Psoas muscle (tissue), 8 donors: ENCODE results near the gene JAG1. TPM values are rescaled to one million over a fixed set of nuclear protein-coding genes. Genes with fewer than 3 reads are reported as not detected.

ENCODE experiments used
- ATAC-seq, 4 donors: fragments of 200-7000 bp; cut with Tn5 transposase; one replicate each; pipeline ENCODE4 v1.9.1; 2020; ENCODE audit warnings: moderate library complexity in 3 of 4, mild to moderate bottlenecking in 2 of 4
- DNase-seq, 2 donors: peaks; one replicate each; pipeline ENCODE4 v3.0.0-alpha.2; 2020
- H3K27ac ChIP-seq: fragments of 200-600 bp; one replicate; pipeline ENCODE4 v1.8.0; 2022
- H3K27me3 ChIP-seq, 3 donors: fragments of 200-600 bp in 1 of 3; one replicate each; pipeline versions ENCODE4 v1.6.1 to v1.8.0; 2013 to 2022; ENCODE audit warnings: low read length in 2 of 3, mild to moderate bottlenecking in 2 of 3, moderate library complexity in 1 of 3; ENCODE audit not compliant: insufficient read depth in 3 of 3
- H3K36me3 ChIP-seq, 2 donors: fragments of 200-600 bp in 1 of 2; one replicate each; pipeline versions ENCODE4 v1.6.1 to v1.8.0; 2013 to 2022; ENCODE audit warnings: low read depth in 1 of 2, mild to moderate bottlenecking in 1 of 2, moderate library complexity in 1 of 2; ENCODE audit not compliant: insufficient read depth in 1 of 2
- H3K4me1 ChIP-seq: fragments of 200-600 bp; one replicate; pipeline ENCODE4 v1.8.0; 2022
- H3K4me3 ChIP-seq: fragments of 200-600 bp; one replicate; pipeline ENCODE4 v1.8.0; 2022; ENCODE audit warnings: mild to moderate bottlenecking
- H3K9me3 ChIP-seq: fragments of 200-600 bp; one replicate; pipeline ENCODE4 v1.8.0; 2022
- WGBS, 3 donors: extraction: QIAGEN DNeasy Blood & Tissue Kit; methylation state at CpG; one replicate each; pipeline versions ENCODE4 v1.1.6 to v1.1.7; 2013; 5-methylcytosine and 5-hydroxymethylcytosine counted together
- intact Hi-C, 2 donors: fragments of 100-400 bp; cut with DNase I; formaldehyde crosslinking; loops; one replicate each; pipeline versions ENCODE4 v1.11.0 to v1.14.2; 2022
- polyA plus RNA-seq, 3 donors: library from polyadenylated mRNA; stranded (reverse); fragments of 200-250 nt; gene quantifications; one replicate each; pipeline ENCODE4 v1.2.3, GENCODE V29; 2013
- total RNA-seq, 4 donors: library from RNA; stranded (reverse); fragmentation: NEBNext Ultra II Directional in 2 of 4; extraction: Animal tissue kit (Norgen Biotek cat#: 25700) in 2 of 4; gene quantifications; one replicate each; pipeline versions ENCODE4 v1.2.1 to v1.2.4, GENCODE V29; 2021 to 2023
- TF ChIP-seq, protein P1 (sequence below): fragments of 200-600 bp; IDR thresholded peaks from one replicate; pipeline ENCODE4 v1.8.0; 2022; ENCODE audit warnings: antibody characterized with exemption
- donor health status: healthy with polysubstance abuse.
- donor health status: DM: no; HTN: no; CAD: no; lungs with moderate emphysema.
- donor health status: Bipolar disorder and iron deficiency.
- donor health status: healthy.
- donor health status: DM: yes; HTN: yes; CAD: no.
- donor health status: DM: no; HTN: no; CAD: no.
- donor health status: DM: no; HTN: no; CAD: no.
- donor health status: DM: yes; HTN: yes; CAD: no.

JAG1 gene
- total and polyA plus RNA-seq, 7 donors, result 5.4 to 35.4 (median 10.4) TPM

DNA sequence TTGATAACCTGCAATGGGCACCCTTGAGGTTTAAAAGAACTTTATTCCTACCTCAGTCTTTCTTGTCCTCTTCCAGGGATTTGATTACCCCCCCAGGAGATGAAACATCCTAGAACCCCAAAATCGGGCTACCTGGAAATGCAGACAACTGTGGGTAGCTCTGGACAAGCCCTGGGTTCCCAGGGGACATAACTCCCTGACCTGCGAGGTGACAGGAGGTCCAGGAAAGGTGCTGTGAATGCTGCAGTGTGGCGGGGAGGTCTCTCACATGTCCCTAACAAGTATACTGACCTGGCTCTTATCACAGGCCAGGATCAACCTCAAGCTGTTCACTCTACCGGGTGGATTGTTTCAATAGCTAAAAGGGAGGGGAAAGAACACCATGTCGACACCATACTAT is 11.6 kb downstream of the JAG1 start:
- ATAC-seq, result no peak
- Histone ChIP-seq H3K4me3 (no peak overlapping the region), H3K4me1 (peaks cover 70% of the 10 kb centered on the region), H3K27ac (peak overlapping the region; percentile 79), H3K36me3 (peaks cover 0 to 56% of the 10 kb centered on the region in 2 donors), H3K9me3 (no peaks in the 10 kb centered on the region), H3K27me3 (no peaks in the 10 kb centered on the region)
- 78 to 88% (median 80%) methylated on average over 5 of the region's 5 CpGs for WGBS, 3 donors
- TF ChIP-seq, protein P1, sequence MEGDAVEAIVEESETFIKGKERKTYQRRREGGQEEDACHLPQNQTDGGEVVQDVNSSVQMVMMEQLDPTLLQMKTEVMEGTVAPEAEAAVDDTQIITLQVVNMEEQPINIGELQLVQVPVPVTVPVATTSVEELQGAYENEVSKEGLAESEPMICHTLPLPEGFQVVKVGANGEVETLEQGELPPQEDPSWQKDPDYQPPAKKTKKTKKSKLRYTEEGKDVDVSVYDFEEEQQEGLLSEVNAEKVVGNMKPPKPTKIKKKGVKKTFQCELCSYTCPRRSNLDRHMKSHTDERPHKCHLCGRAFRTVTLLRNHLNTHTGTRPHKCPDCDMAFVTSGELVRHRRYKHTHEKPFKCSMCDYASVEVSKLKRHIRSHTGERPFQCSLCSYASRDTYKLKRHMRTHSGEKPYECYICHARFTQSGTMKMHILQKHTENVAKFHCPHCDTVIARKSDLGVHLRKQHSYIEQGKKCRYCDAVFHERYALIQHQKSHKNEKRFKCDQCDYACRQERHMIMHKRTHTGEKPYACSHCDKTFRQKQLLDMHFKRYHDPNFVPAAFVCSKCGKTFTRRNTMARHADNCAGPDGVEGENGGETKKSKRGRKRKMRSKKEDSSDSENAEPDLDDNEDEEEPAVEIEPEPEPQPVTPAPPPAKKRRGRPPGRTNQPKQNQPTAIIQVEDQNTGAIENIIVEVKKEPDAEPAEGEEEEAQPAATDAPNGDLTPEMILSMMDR, result no peak
- intact Hi-C loops, result loop anchor here in 1 of 2 donors (10.0 kb wide), 1 partner anchor 187 kb away; no protein-coding TSS in a partner anchor
- DNase-seq, result no peak

DNA sequence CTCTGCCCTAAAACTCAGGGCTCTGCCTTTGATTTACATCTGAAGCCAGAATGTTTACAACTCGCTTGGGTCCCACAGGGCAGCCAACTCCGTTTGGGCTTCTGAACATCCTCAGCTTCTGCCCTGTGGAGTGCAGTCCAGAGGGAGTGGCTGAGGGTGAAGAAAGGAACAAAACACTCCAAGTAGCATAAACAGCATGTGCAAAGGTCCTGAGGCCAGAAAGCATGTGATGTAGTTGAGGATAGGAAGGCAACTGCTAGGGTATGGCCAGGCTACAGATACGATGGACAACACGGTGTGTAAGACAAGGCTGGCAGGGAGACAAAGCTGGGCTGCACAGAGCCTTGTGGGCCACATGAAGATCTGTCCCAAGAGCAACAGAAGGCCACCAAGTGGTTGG is 12.5 kb downstream of the JAG1 start:
- 59 to 84% (median 73%) methylated on average over 4 of the region's 4 CpGs for WGBS, 3 donors
- peaks cover 0 to 64% of the 10 kb centered on the region in 2 donors for H3K36me3 ChIP-seq
- peak overlapping the region; percentile 79 for H3K27ac ChIP-seq
- peaks cover 61% of the 10 kb centered on the region for H3K4me1 ChIP-seq
- H3K4me3 ChIP-seq, result peak overlapping the region; percentile 37
- H3K9me3 ChIP-seq, result no peaks in the 10 kb centered on the region
- TF ChIP-seq, protein P1, result no peak
- ATAC-seq (no peak), DNase-seq (no peak)
- no peaks in the 10 kb centered on the region for H3K27me3 ChIP-seq
- intact Hi-C loops, result loop anchor here in 1 of 2 donors (10.0 kb wide), 1 partner anchor 186 kb away; no protein-coding TSS in a partner anchor

DNA sequence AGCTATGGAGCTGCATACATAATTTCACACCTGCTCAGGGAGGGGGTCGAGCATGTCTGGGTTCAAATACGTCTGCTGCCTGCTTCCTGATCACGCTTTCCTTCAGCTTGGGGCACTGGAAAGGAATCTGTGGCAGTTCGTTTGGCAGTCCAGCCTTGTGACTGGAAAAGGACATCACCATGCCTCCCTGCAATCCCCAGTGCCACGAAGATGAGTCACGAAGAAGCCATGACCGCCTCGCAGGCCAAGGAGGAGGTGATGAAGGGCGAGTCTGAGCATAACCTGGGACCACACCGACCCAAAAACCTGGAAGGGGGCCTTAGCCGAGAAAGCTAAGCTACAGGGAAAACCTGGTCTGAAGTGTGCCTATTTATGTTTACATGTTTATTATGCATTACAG is 13.1 kb downstream of the JAG1 start:
- Histone ChIP-seq H3K36me3 (peaks cover 0 to 70% of the 10 kb centered on the region in 2 donors), H3K9me3 (no peaks in the 10 kb centered on the region), H3K4me3 (peak overlapping the region; percentile 37), H3K4me1 (peaks cover 57% of the 10 kb centered on the region), H3K27me3 (no peaks in the 10 kb centered on the region), H3K27ac (peak overlapping the region; percentile 79)
- peak; percentile 85 to 91 (median 90) for ATAC-seq
- peak in 1 of 2 donors; percentile 44 for DNase-seq
- intact Hi-C loops, result loop anchor here in 1 of 2 donors (10.0 kb wide), 1 partner anchor 186 kb away; no protein-coding TSS in a partner anchor
- 11 to 40% (median 20%) methylated on average over 11 of the region's 11 CpGs for WGBS, 3 donors
- TF ChIP-seq, protein P1, result no peak

DNA sequence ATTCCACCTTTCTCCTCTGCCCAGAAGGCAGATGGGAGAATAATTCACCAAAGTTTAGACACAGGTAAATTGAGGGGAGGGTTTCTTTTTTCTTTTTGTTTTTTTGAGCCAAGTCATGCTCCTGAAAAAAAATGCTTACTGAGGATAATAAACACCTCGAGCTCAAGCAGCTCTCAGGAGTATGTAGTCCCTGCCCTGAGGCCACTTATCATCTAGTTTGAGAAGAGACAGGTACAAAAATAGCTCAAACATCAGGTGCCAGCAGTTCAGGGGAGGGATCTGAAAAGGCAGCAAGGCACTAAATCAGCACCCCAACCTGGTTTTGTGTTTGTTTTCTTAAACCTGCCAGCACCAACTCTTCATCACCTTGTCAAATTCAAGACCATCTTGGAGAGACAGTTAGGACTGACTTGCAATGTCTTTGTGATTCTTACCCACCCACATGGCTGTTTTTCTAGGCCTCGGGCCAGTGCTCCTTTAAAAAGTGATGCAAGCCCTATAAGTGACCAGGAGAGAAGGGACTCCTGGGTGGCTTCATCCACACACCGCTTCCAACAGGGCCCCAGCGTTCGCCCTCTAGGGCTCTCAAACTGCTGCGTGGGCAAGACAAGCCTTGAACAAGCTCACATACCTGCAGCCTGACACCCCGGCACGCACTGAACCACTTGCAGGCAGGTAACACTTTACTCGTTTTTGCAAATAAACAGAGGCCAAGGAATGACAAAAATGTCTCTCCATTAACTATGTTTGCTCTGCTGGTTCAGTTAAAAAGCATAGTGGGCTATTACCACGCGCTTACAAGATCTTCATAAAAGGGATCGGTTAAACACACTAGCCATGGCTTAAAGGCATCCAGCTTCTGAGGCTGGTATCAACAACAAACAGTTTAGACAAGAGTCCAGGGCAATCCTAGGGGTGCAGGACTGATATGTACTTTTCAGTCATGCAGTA is 13.9 kb downstream of the JAG1 start:
- ATAC-seq (peak; percentile 37 to 70 (median 58)), DNase-seq (no peak)
- 27 to 78% (median 54%) methylated on average over 12 of the region's 12 CpGs for WGBS, 3 donors
- Histone ChIP-seq H3K4me1 (peaks cover 57% of the 10 kb centered on the region), H3K4me3 (peak overlapping the region; percentile 37), H3K27me3 (no peaks in the 10 kb centered on the region), H3K36me3 (peaks cover 0 to 72% of the 10 kb centered on the region in 2 donors), H3K27ac (peak overlapping the region; percentile 79), H3K9me3 (no peaks in the 10 kb centered on the region)
- TF ChIP-seq, protein P1, result no peak
- intact Hi-C loops, result loop anchor here in 1 of 2 donors (10.0 kb wide), 1 partner anchor 185 kb away; no protein-coding TSS in a partner anchor
